ENCODE data around the gene MNX1. TPM values are rescaled to one million over a fixed set of nuclear protein-coding genes. Genes with fewer than 3 reads are reported as not detected.

The MNX1 gene
- total and polyA plus RNA-seq, 10 of the 15 experiments (the other 5 are each of a cell fraction or from before 2014, with no cell fraction given) = 0.22 to 2.7 (median 1.3) TPM; not detected in 1

DNA sequence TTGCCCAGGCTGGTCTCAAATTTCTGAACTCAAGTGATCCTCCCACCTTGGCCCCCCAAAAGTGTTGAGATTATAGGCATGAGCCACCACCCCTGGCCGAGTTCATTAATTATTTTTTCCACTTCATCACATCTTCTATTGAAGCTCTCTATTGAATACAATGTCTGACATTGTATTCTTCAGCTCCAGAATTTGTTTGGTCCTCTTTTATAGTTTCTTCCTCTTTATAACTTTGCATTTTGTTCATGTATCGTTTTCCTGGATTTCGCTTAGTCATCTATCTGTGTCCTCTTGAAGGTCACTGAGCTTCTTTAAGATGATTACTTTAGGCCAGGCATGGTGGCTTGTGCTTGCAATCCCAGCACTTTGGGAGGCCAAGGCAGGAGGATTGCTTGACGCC is 30.8 kb downstream of the MNX1 start:
- SMC1A ChIA-PET (ENCODE audit: uncharacterized antibody, unreplicated experiment) = no interaction called here

More for the DNA sequence above, 30.8 kb downstream of the MNX1 start:
- Histone ChIP-seq H3K9ac (ENCODE audit: control insufficient read depth, insufficient read depth, low read length) (no peak overlapping the region), H3K27ac (ENCODE audit: control insufficient read depth, insufficient read depth) (no peak overlapping the region), H3K36me3 (ENCODE audit: control insufficient read depth in 2 of 2, insufficient read depth in 2 of 2, low read length in 1 of 2) (no peaks in the 10 kb centered on the region), H3K9me3 (replicated peaks; ENCODE audit: control insufficient read depth, insufficient read depth, low read length) (no peaks in the 10 kb centered on the region; the same call in 1 of the 3 replicates), H3K79me2 (ENCODE audit: control insufficient read depth, insufficient read depth, low read length) (no peaks in the 10 kb centered on the region), H4K20me1 (ENCODE audit: control insufficient read depth, insufficient read depth) (no peaks in the 10 kb centered on the region), H3K4me2 (ENCODE audit: control insufficient read depth, insufficient read depth) (no peak overlapping the region), H3K4me1 (ENCODE audit: control insufficient read depth, insufficient read depth, low read length) (no peaks in the 10 kb centered on the region), H2AFZ (ENCODE audit: control insufficient read depth, low read depth, low read length) (no peak overlapping the region), H3K4me3 (no peak overlapping the region), H3K27me3 (replicated peaks in 1 of 2; ENCODE audit: control insufficient read depth in 2 of 2, insufficient read depth in 2 of 2, low read length in 1 of 2) (no peaks in the 10 kb centered on the region)
- ATAC-seq = no peak
- in situ Hi-C loops (cut with MboI) = no loop called here
- no TSS peak for BruUV-seq (replicated peaks)
- DNase-seq (ENCODE audit: low read depth, low spot score) = no peak
- POLR2A ChIA-PET = no interaction called here
- CTCF ChIA-PET = no interaction called here
- RAD21 ChIA-PET (ENCODE audit: unreplicated experiment) = no interaction called here
- intact Hi-C loops (cut with micrococcal nuclease; ENCODE audit: unreplicated experiment) = no loop called here
- 80% methylated on average over 4 of the region's 4 CpGs for WGBS (ENCODE audit: insufficient coverage, insufficient replicate concordance, low lambda C conversion rate, missing lambda C conversion rate)
- no peak for FAIRE-seq
- no peak for TF ChIP-seq TCF3 (IDR thresholded peaks at IDR 0.05; ENCODE audit: borderline replicate concordance, insufficient read depth, low read depth, low read length)
- no peak for TF ChIP-seq TBL1XR1 (IDR thresholded peaks at IDR 0.05; ENCODE audit: low read depth, low read length)
- TF ChIP-seq, protein P1, sequence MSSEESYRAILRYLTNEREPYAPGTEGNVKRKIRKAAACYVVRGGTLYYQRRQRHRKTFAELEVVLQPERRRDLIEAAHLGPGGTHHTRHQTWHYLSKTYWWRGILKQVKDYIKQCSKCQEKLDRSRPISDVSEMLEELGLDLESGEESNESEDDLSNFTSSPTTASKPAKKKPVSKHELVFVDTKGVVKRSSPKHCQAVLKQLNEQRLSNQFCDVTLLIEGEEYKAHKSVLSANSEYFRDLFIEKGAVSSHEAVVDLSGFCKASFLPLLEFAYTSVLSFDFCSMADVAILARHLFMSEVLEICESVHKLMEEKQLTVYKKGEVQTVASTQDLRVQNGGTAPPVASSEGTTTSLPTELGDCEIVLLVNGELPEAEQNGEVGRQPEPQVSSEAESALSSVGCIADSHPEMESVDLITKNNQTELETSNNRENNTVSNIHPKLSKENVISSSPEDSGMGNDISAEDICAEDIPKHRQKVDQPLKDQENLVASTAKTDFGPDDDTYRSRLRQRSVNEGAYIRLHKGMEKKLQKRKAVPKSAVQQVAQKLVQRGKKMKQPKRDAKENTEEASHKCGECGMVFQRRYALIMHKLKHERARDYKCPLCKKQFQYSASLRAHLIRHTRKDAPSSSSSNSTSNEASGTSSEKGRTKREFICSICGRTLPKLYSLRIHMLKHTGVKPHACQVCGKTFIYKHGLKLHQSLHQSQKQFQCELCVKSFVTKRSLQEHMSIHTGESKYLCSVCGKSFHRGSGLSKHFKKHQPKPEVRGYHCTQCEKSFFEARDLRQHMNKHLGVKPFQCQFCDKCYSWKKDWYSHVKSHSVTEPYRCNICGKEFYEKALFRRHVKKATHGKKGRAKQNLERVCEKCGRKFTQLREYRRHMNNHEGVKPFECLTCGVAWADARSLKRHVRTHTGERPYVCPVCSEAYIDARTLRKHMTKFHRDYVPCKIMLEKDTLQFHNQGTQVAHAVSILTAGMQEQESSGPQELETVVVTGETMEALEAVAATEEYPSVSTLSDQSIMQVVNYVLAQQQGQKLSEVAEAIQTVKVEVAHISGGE (CRISPR knock-in tag; IDR thresholded peaks at IDR 0.05) = no peak
- TF ChIP-seq, protein P2, sequence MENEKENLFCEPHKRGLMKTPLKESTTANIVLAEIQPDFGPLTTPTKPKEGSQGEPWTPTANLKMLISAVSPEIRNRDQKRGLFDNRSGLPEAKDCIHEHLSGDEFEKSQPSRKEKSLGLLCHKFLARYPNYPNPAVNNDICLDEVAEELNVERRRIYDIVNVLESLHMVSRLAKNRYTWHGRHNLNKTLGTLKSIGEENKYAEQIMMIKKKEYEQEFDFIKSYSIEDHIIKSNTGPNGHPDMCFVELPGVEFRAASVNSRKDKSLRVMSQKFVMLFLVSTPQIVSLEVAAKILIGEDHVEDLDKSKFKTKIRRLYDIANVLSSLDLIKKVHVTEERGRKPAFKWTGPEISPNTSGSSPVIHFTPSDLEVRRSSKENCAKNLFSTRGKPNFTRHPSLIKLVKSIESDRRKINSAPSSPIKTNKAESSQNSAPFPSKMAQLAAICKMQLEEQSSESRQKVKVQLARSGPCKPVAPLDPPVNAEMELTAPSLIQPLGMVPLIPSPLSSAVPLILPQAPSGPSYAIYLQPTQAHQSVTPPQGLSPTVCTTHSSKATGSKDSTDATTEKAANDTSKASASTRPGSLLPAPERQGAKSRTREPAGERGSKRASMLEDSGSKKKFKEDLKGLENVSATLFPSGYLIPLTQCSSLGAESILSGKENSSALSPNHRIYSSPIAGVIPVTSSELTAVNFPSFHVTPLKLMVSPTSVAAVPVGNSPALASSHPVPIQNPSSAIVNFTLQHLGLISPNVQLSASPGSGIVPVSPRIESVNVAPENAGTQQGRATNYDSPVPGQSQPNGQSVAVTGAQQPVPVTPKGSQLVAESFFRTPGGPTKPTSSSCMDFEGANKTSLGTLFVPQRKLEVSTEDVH (IDR thresholded peaks at IDR 0.05; ENCODE audit: low read depth, partially characterized antibody) = no peak
- no peak for TF ChIP-seq POLR2A (IDR thresholded peaks at IDR 0.05; ENCODE audit: low read depth, low read length)
- TF ChIP-seq CREM (IDR thresholded peaks at IDR 0.05; ENCODE audit: low read depth) = no peak
- TF ChIP-seq EGR1 (IDR thresholded peaks at IDR 0.05; ENCODE audit: borderline replicate concordance in 1 of 2, low read depth in 2 of 2, low read length in 2 of 2) = no peak
- TF ChIP-seq, protein P3, sequence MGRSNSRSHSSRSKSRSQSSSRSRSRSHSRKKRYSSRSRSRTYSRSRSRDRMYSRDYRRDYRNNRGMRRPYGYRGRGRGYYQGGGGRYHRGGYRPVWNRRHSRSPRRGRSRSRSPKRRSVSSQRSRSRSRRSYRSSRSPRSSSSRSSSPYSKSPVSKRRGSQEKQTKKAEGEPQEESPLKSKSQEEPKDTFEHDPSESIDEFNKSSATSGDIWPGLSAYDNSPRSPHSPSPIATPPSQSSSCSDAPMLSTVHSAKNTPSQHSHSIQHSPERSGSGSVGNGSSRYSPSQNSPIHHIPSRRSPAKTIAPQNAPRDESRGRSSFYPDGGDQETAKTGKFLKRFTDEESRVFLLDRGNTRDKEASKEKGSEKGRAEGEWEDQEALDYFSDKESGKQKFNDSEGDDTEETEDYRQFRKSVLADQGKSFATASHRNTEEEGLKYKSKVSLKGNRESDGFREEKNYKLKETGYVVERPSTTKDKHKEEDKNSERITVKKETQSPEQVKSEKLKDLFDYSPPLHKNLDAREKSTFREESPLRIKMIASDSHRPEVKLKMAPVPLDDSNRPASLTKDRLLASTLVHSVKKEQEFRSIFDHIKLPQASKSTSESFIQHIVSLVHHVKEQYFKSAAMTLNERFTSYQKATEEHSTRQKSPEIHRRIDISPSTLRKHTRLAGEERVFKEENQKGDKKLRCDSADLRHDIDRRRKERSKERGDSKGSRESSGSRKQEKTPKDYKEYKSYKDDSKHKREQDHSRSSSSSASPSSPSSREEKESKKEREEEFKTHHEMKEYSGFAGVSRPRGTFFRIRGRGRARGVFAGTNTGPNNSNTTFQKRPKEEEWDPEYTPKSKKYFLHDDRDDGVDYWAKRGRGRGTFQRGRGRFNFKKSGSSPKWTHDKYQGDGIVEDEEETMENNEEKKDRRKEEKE (IDR thresholded peaks at IDR 0.05) = no peak
- no peak for TF ChIP-seq SMC3 (IDR thresholded peaks at IDR 0.05; ENCODE audit: borderline replicate concordance, low read length)
- TF ChIP-seq, protein P4, sequence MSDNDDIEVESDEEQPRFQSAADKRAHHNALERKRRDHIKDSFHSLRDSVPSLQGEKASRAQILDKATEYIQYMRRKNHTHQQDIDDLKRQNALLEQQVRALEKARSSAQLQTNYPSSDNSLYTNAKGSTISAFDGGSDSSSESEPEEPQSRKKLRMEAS (IDR thresholded peaks at IDR 0.05; ENCODE audit: low read depth, low read length) = no peak
- TF ChIP-seq, protein P5, sequence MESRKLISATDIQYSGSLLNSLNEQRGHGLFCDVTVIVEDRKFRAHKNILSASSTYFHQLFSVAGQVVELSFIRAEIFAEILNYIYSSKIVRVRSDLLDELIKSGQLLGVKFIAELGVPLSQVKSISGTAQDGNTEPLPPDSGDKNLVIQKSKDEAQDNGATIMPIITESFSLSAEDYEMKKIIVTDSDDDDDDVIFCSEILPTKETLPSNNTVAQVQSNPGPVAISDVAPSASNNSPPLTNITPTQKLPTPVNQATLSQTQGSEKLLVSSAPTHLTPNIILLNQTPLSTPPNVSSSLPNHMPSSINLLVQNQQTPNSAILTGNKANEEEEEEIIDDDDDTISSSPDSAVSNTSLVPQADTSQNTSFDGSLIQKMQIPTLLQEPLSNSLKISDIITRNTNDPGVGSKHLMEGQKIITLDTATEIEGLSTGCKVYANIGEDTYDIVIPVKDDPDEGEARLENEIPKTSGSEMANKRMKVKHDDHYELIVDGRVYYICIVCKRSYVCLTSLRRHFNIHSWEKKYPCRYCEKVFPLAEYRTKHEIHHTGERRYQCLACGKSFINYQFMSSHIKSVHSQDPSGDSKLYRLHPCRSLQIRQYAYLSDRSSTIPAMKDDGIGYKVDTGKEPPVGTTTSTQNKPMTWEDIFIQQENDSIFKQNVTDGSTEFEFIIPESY (IDR thresholded peaks at IDR 0.05) = no peak
- no peak for TF ChIP-seq NBN (IDR thresholded peaks at IDR 0.05)
